PFSK-1 (cell line): ENCODE data around the gene TSKU.

Source experiments
- FOXP2 ChIP-seq: optimal IDR thresholded peaks from 2 replicates; pipeline ENCODE3; 2011; ENCODE audit warnings: borderline replicate concordance, control low read depth, inconsistent platforms; ENCODE audit not compliant: insufficient read depth; ENCODE audit errors: extremely low read length, extremely low read depth
- POLR2AphosphoS5 ChIP-seq: IDR thresholded peaks from 2 replicates; pipeline ENCODE4 v1.6.1; 2012; ENCODE audit warnings: low read depth, mild to moderate bottlenecking, control low read depth, low read length, moderate library complexity
- SIN3A ChIP-seq: IDR thresholded peaks from 2 replicates; pipeline ENCODE4 v1.6.1; 2012; ENCODE audit warnings: mild to moderate bottlenecking, low read length, moderate library complexity, borderline replicate concordance; ENCODE audit not compliant: insufficient read depth
- TAF1 ChIP-seq: IDR thresholded peaks from 2 replicates; pipeline ENCODE4 v1.6.1; 2012; ENCODE audit warnings: low read length, control low read depth, borderline replicate concordance; ENCODE audit not compliant: insufficient read depth
- TF ChIP-seq, protein P1 (sequence below), 2 experiments: IDR thresholded peaks; 2 replicates each; pipeline versions ENCODE4 v1.6.1 to v1.8.0; 2011 to 2012; ENCODE audit warnings: low read depth in 2 of 2, low read length in 2 of 2, control low read depth in 1 of 2, inconsistent platforms in 1 of 2, mild to moderate bottlenecking in 1 of 2, moderate library complexity in 1 of 2; ENCODE audit not compliant: insufficient read depth in 1 of 2

The TSKU gene

DNA sequence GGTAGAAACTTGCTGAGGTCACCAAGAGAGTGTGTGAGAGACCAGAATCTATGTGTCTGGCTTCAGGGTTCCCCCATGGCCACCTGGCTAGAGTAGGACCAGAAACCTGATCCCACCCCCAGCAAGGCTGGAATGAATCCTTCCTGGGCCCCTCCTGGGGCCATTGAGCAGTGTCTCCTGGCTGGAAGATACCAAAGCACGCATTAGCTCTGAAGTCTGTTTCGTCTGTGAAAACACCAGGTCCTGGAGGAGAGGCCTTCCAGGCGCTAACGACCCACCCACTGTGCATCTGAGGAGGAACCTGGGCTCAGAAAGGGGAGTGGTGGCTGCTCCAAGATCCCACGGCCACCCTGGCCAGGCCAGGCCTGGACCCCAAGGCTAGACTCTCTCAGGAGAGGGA, 15.5 kb upstream of the TSKU start:
- TF ChIP-seq FOXP2 (no peak), TAF1 (no peak), SIN3A (no peak), POLR2AphosphoS5 (no peak)
- TF ChIP-seq, protein P1, sequence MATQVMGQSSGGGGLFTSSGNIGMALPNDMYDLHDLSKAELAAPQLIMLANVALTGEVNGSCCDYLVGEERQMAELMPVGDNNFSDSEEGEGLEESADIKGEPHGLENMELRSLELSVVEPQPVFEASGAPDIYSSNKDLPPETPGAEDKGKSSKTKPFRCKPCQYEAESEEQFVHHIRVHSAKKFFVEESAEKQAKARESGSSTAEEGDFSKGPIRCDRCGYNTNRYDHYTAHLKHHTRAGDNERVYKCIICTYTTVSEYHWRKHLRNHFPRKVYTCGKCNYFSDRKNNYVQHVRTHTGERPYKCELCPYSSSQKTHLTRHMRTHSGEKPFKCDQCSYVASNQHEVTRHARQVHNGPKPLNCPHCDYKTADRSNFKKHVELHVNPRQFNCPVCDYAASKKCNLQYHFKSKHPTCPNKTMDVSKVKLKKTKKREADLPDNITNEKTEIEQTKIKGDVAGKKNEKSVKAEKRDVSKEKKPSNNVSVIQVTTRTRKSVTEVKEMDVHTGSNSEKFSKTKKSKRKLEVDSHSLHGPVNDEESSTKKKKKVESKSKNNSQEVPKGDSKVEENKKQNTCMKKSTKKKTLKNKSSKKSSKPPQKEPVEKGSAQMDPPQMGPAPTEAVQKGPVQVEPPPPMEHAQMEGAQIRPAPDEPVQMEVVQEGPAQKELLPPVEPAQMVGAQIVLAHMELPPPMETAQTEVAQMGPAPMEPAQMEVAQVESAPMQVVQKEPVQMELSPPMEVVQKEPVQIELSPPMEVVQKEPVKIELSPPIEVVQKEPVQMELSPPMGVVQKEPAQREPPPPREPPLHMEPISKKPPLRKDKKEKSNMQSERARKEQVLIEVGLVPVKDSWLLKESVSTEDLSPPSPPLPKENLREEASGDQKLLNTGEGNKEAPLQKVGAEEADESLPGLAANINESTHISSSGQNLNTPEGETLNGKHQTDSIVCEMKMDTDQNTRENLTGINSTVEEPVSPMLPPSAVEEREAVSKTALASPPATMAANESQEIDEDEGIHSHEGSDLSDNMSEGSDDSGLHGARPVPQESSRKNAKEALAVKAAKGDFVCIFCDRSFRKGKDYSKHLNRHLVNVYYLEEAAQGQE (IDR thresholded peaks at IDR 0.05; ENCODE audit: insufficient read depth in 1 of 2, low read depth in 2 of 2, low read length in 2 of 2): no peak

DNA sequence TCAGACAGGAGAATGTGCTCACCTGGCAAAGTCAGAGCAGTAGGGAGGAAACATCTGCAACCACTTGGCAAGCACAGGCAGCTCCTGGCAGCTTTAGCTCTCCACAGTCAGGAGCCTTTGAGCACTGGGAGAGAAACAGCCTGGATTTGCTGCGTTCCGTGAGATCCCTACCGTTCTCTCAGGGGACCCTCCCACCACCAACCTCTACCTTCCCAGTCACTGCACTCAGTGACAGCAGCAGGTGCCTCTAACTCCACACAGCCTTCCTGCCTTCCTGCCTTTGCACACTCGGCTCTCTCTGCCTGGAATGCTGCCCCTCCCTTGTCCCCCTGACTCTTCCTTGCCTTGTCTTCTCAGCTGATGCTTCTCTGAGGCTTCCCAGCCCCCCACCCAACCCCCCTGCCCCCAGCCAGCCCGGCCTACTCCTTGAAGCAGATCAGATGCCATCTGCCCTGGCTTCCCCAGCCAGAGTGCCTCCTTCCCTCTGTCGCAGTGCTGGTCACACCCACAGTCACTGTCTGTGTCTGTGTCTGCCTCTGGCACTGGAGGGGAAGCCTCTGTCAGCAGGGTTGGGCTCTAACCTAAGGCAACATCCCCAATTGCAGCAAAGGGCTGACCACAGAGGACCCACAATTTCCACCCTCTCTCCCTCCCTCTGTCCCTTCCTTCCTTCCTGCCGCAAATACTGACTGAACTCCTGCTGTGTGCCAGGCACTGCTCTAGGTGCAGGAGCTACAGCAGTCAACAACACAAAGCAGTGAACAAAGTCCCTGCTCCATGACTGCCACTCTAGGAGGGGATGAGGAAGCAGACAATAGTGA, 14.9 kb upstream of the TSKU start:
- no peak for TF ChIP-seq SIN3A
- no peak for TF ChIP-seq FOXP2

DNA sequence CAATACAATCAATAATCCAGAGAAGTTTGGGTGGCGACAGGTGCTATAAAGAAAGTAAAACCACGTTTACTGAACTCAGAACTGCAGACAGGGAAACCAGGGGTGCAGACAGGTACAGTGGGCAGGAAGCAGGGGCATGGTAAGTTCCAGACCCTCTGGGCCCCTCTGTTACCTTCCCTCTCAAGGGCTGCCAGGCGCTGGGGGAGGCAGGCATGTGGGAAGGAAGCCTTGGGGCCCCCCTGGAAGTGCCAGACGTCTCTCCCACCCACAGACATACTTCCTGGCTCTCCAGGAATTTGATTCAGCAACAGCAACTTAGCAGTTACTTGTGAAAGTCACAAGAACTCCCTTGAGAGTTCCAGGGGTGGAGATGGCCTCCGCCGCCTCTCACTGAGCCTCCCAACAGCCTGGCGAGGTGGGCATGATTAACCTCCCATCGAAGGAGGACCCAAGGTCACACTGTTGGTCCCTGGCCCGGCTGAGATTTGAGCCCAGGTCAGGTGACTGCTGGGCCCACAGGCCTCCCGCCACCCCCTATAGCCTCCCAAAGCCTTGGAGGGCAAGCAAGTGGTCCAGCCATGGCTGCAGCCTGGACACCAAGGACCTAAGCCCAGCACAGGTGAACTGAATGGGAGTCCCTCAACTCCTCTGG, 14.1 kb upstream of the TSKU start:
- TF ChIP-seq FOXP2 (no peak), TAF1 (no peak), SIN3A (no peak), POLR2AphosphoS5 (no peak)
- TF ChIP-seq, protein P1 (IDR thresholded peaks at IDR 0.05; ENCODE audit: insufficient read depth in 1 of 2, low read depth in 2 of 2, low read length in 2 of 2): no peak

DNA sequence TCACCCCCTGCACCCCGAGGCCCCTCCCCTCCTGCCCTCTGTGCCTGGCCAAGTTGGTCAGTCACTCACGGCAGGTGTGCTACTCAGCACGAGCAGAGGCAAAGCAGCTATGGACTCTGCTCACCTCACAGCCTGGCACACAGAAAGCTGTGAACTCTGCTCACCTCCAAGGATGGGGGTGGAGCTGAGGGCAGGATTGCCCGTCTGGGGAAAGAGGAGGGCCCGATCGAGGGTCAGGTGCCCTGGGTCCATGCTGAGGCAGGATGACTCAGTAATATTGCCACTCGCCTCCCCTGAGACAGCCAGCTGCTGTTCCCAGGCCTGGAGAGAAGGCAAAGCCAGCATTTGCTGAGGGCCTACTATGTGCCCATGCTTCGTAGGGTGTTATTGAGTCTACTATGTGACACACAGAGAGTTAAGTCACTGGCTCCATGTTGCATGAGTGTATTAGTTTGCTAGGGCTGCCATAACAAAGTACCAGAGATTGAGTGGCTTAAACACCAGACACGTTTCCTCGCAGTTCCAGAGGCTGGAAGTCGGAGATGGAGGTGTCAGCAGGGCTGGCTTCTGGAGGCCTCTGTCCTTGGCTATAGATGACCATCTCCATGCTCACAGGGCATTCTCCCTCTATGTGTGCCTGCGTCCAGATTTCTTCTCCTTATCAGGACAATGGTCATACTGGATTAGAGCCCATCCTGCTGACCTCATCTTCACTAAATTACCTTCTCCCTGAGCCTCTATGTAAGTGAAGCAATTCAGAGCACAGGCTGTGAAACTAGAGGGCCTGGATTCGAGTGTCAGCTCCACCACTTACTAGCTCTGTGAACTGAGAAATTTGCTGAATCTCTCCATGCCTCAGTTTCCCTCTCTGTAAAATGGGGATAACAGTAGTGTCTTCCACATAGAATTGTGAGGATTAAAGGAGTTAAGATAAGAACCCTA, 13.2 kb upstream of the TSKU start:
- TF ChIP-seq FOXP2 (no peak), SIN3A (no peak), POLR2AphosphoS5 (no peak)
- TF ChIP-seq, protein P1 (IDR thresholded peaks at IDR 0.05; ENCODE audit: insufficient read depth in 1 of 2, low read depth in 2 of 2, low read length in 2 of 2): no peak

DNA sequence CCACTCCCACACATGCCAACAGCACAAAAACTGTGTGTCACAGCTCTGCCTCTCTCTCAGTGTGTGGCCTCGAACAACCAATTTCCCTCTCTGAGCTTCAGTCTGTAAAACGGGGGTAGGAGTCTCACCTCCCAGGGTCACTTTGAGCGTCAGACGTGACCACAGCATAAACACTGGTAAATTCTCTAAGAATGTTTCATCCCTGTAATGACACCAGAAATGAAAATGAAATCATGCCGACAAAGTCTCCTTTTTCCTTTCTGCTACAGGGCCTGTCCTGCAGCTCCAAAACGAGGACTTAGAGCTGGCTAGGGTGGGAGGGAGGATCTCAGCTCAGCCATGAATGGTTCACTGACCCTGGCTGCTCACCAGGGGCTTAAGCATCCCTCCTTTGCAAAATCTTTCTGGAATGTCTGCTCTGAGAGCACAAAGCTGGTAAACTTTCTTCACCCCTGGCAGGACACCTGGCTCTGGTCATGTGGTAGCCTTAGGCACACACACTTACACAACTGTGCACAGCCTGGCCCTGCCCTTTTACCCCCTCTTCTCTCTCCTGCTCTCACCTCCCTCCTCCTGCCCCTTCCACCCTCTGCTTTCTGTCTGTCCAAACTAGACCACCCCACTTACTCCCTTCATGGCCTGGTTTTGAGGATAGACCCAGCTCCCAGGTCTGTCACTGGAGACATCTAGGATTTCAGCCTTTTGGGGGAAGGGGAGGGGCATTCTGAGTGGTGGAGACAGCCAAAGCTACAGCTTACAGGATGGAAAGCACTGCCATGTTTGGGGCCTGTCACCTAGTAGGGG, 12.3 kb upstream of the TSKU start:
- TF ChIP-seq, protein P1 (IDR thresholded peaks at IDR 0.05; ENCODE audit: insufficient read depth in 1 of 2, low read depth in 2 of 2, low read length in 2 of 2): no peak
- TF ChIP-seq SIN3A (no peak), TAF1 (no peak), FOXP2 (no peak), POLR2AphosphoS5 (no peak)
